Small intestine (tissue), 7 donors: ENCODE results near the gene NPC1. TPM values are rescaled to one million over a fixed set of nuclear protein-coding genes. Genes with fewer than 3 reads are reported as not detected.

Experiments used
- DNase-seq, 2 donors: peaks; one replicate each; pipeline versions ENCODE4 v3.0.0 to v3.0.0-alpha.2; 2013
- FAIRE-seq: peaks from 2 replicates; lab custom pipeline; 2012; peaks lifted over from hg19 to GRCh38; lab: Jason Lieb, UNC
- H3K27ac ChIP-seq, 3 donors: one replicate each; pipeline ENCODE4 v1.5.1; 2013; ENCODE audit warnings: low read length in 2 of 3, mild to moderate bottlenecking in 2 of 3, control low read depth in 1 of 3, inconsistent platforms in 1 of 3, low read depth in 1 of 3, moderate library complexity in 1 of 3
- H3K27me3 ChIP-seq, 3 donors: one replicate each; pipeline ENCODE4 v1.6.1; 2013; ENCODE audit warnings: low read length in 3 of 3, inconsistent platforms in 1 of 3; ENCODE audit not compliant: control insufficient read depth in 3 of 3, insufficient read depth in 3 of 3
- H3K36me3 ChIP-seq, 3 donors: one replicate each; pipeline ENCODE4 v1.6.1; 2013; ENCODE audit warnings: low read length in 3 of 3, inconsistent platforms in 1 of 3, low read depth in 1 of 3, mild to moderate bottlenecking in 1 of 3, moderate library complexity in 1 of 3; ENCODE audit not compliant: control insufficient read depth in 3 of 3, insufficient read depth in 2 of 3
- H3K4me1 ChIP-seq, 3 donors: one replicate each; pipeline ENCODE4 v1.6.1; 2013; ENCODE audit warnings: low read length in 2 of 3, inconsistent platforms in 1 of 3, low read depth in 1 of 3, mild to moderate bottlenecking in 1 of 3, moderate library complexity in 1 of 3; ENCODE audit not compliant: control insufficient read depth in 3 of 3, insufficient read depth in 2 of 3
- H3K4me3 ChIP-seq, 3 donors: one replicate each; pipeline ENCODE4 v1.5.1; 2013; ENCODE audit warnings: low read length in 3 of 3, control low read depth in 1 of 3, inconsistent platforms in 1 of 3, low read depth in 1 of 3, mild to moderate bottlenecking in 1 of 3, moderate library complexity in 1 of 3
- H3K9me3 ChIP-seq, 2 donors: one replicate each; pipeline ENCODE4 v1.6.1; 2013; ENCODE audit warnings: low read depth in 1 of 2, low read length in 1 of 2; ENCODE audit not compliant: control insufficient read depth in 2 of 2, insufficient read depth in 1 of 2
- WGBS, 3 donors: extraction: QIAGEN DNeasy Blood & Tissue Kit; methylation state at CpG; one replicate each; pipeline ENCODE4 v1.1.7; 2013; 5-methylcytosine and 5-hydroxymethylcytosine counted together
- polyA plus RNA-seq, 4 donors: library from polyadenylated mRNA; stranded (reverse) in 3 of 4; unstranded in 1 of 4; fragments of 200-250 nt in 3 of 4; fragments of 120-200 nt in 1 of 4; gene quantifications; one replicate each; pipeline versions ENCODE4 v1.2.1 to v1.2.3, GENCODE V29; 2013
- donor health status: healthy with polysubstance abuse.
- donor health status: control.
- donor health status: control.
- donor health status: Bipolar disorder and iron deficiency.
- donor health status: healthy.

The NPC1 gene
- polyA plus RNA-seq, 4 donors, result 8.7 to 35.7 (median 20.9) TPM

GRCh38 chr18:23575309-23575651 is 11.0 kb downstream of the NPC1 start:
- no peak for FAIRE-seq
- Histone ChIP-seq H3K9me3 (no peaks in the 10 kb centered on the region), H3K4me1 (peaks cover 0 to 13% (median 5%) of the 10 kb centered on the region in 3 donors), H3K27ac (peak overlapping the region in 1 of 3 donors; percentile 1), H3K4me3 (no peak overlapping the region), H3K27me3 (no peaks in the 10 kb centered on the region), H3K36me3 (peaks cover 2 to 30% (median 10%) of the 10 kb centered on the region in 3 donors)
- 91 to 93% (median 93%) methylated on average over 7 of the region's 7 CpGs for WGBS, 3 donors
- DNase-seq, result no peak

DNA sequence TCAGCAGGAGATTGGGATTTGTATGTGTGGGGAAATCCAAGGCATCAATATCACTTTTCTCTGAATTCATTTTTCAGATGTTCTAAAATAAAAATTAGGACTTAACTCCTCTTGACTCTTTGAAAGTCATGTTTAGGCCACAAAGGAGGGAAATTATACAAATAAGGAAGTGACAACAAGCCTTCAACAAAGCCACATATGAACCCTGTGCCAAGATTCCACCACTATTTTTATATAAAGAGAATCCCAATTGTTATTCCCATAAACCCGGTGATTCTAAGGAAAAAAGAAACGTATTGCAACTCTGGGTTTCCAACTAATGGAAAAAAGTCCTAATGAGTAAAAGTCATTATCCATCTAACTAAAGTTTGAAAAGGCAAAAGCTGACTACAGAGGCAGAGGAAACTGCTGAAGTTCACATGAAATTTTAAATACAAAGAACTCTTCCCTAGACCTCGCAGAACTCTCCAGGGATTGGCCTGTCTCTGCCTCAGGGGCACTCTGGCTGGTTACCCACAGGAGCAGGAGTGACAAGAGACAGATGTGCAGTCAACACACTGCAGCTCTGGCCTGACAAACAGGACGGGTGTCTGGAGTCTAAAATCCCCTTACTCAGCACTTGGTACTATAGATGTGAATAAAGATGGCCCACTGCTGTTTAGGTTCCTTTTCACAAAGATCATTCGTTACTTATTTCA is 11.5 kb downstream of the NPC1 start:
- Histone ChIP-seq H3K9me3 (no peaks in the 10 kb centered on the region), H3K4me1 (peaks cover 0 to 18% (median 5%) of the 10 kb centered on the region in 3 donors), H3K27me3 (no peaks in the 10 kb centered on the region), H3K27ac (peak overlapping the region in 2 of 3 donors; percentile 63 to 89), H3K36me3 (peaks cover 2 to 30% (median 13%) of the 10 kb centered on the region in 3 donors), H3K4me3 (no peak overlapping the region)
- 63 to 87% (median 85%) methylated on average over 5 of the region's 5 CpGs for whole genome bisulfite sequencing, 3 donors
- no peak for DNase-seq
- FAIRE-seq, result no peak

DNA sequence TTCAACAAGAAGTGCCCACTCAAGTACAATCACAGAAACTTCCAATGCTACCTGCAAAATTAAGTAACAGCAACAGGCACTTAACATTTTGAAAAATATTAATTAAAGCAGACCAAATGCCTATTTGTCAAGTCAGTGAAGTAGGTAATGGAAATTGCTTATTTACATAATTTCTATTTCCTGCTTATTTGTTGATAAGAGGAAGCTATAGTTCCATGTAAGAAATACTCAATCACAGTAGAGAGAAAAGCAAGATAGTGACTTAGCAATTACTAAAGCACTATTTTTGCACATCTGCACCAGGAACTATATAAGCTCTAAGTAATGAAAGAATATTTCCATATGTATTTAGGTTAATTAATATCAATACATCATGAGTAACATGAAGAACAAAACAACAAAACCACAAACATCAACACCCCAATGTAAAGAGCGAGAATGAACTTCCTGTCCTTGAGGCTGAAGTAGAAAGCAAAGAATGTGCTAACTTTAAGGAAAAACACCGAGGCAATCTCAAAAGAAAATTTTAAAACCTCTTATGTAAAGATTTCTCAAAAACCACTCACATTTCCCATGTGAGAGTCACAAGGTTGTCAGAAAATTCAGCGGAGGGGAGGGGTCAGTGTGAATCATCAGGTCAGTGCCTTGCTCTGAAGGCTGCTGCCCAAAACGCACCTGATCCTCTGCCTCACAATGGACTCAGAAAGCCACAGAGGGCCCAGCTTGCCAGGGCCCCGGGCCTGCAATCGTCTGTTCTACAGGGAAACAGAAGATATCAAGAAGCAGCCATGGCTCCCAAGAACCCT is 12.5 kb downstream of the NPC1 start:
- Histone ChIP-seq H3K9me3 (no peaks in the 10 kb centered on the region), H3K27ac (peak overlapping the region; percentile 26 to 89 (median 63)), H3K4me3 (no peak overlapping the region), H3K36me3 (peaks cover 4 to 32% (median 14%) of the 10 kb centered on the region in 3 donors), H3K4me1 (peaks cover 0 to 22% (median 5%) of the 10 kb centered on the region in 3 donors), H3K27me3 (no peaks in the 10 kb centered on the region)
- 48 to 64% (median 48%) methylated on average over 6 of the region's 6 CpGs for WGBS, 3 donors
- no peak for FAIRE-seq
- peak; percentile 15 to 24 for DNase-seq

GRCh38 chr18:23573020-23573419 is 13.3 kb downstream of the NPC1 start:
- H3K4me3 ChIP-seq, result no peak overlapping the region
- WGBS, 3 donors, result 83 to 88% (median 86%) methylated on average over 4 of the region's 4 CpGs
- FAIRE-seq (no peak), DNase-seq (no peak)
- peaks cover 0 to 28% (median 5%) of the 10 kb centered on the region in 3 donors for H3K4me1 ChIP-seq
- no peaks in the 10 kb centered on the region for H3K9me3 ChIP-seq
- H3K36me3 ChIP-seq, result peaks cover 4 to 30% (median 18%) of the 10 kb centered on the region in 3 donors
- H3K27ac ChIP-seq, result peak overlapping the region in 1 of 3 donors; percentile 82
- no peaks in the 10 kb centered on the region for H3K27me3 ChIP-seq

DNA sequence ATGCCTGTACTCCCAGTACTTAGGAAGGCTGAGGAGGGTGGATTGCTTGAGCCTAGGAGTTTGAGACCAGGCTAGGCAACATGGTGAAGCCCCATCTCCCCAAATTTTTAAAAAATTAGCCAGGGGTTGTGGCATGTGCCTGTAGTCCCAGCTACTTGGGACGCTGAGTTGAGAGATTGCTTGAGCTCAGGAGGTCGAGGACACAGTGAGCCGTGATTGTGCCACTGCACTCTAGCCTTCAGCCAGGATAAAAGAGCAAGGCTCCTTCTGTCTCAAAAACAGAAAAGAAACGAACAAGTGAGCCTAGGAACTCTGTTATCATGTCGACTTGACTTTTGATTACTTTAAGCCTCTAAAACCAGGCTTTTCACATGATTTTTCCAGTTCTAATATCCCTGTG is 13.7 kb downstream of the NPC1 start:
- Histone ChIP-seq H3K27ac (peak overlapping the region in 1 of 3 donors; percentile 37), H3K27me3 (no peaks in the 10 kb centered on the region), H3K4me3 (no peak overlapping the region), H3K4me1 (peaks cover 0 to 29% (median 5%) of the 10 kb centered on the region in 3 donors), H3K36me3 (peaks cover 4 to 30% (median 19%) of the 10 kb centered on the region in 3 donors), H3K9me3 (no peaks in the 10 kb centered on the region)
- FAIRE-seq (no peak), DNase-seq (no peak)
- 88 to 90% (median 89%) methylated on average over 5 of the region's 5 CpGs for WGBS, 3 donors

DNA sequence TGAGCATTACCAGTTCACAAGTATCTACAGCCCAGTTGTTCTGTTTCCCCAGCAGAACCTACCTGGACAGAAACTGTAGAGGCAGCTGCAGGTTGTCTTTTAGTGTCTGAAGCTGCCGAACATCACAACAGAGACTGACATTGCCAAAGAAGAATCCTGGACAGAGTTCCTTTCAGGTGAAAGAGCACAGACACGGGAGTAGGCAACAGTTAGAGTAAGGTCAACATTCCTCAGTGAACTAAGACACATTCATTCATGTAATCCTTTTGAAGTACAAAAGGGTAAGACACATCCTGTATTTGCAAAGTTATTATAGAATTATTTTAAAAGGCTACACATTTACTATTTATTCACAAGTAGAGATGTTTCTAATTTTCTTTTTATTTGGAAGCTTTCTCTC is 14.3 kb downstream of the NPC1 start:
- WGBS, 3 donors, result 72 to 89% (median 85%) methylated on average over 2 of the region's 2 CpGs
- Histone ChIP-seq H3K4me1 (peaks cover 0 to 29% (median 5%) of the 10 kb centered on the region in 3 donors), H3K4me3 (no peak overlapping the region), H3K27ac (no peak overlapping the region), H3K36me3 (peaks cover 6 to 30% (median 23%) of the 10 kb centered on the region in 3 donors), H3K27me3 (no peaks in the 10 kb centered on the region), H3K9me3 (no peaks in the 10 kb centered on the region)
- no peak for DNase-seq
- FAIRE-seq, result no peak

GRCh38 chr18:23570912-23571504 is 15.3 kb downstream of the NPC1 start:
- Histone ChIP-seq H3K27me3 (no peaks in the 10 kb centered on the region), H3K4me1 (peaks cover 0 to 33% (median 5%) of the 10 kb centered on the region in 3 donors), H3K9me3 (no peaks in the 10 kb centered on the region), H3K27ac (peak overlapping the region in 1 of 3 donors; percentile 41), H3K4me3 (no peak overlapping the region), H3K36me3 (peaks cover 6 to 30% (median 30%) of the 10 kb centered on the region in 3 donors)
- DNase-seq (no peak), FAIRE-seq (no peak)
- 61 to 96% (median 82%) methylated on average over 3 of the region's 3 CpGs for WGBS, 3 donors
